Esophagus squamous epithelium (tissue), 4 donors: ENCODE data around the gene TMEM198.

Experiments
- POLR2A ChIP-seq, 4 donors: fragments of 450-650 bp; IDR thresholded peaks; one replicate each; pipeline ENCODE4 v1.6.1; 2017; ENCODE audit warnings: antibody characterized with exemption in 4 of 4, mild to moderate bottlenecking in 4 of 4, moderate library complexity in 3 of 4
- TF ChIP-seq, protein P1 (sequence below), 6 experiments: fragments of 450-650 bp in 4 of 6; fragments of 200-600 bp in 2 of 6; sonication (generic) in 2 of 6; IDR thresholded peaks; one replicate each; pipeline ENCODE4 v1.5.1; 2016 to 2019; ENCODE audit warnings: antibody characterized with exemption in 6 of 6, mild to moderate bottlenecking in 4 of 6, moderate library complexity in 4 of 6

DNA sequence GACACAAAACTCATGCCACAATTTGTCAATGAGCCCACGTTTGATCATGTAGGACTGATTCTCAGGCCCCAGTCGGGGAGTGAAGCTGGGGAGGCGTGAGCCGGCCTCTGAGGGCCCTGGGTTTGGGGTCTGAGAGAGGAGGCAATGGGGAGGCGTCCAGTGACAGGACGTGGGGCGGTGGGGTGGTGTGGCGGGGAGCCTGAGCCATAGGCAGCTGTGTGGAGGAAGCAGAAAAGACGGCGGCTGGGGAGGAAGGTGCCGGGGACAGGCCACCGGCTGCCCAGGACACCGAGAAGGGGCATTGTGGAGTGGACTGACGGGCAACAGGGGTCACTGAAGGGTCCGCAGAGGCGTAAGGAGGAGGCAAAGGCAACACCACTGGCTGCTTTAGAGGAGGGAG is 7.4 kb upstream of the TMEM198 start:
- TF ChIP-seq, protein P1, sequence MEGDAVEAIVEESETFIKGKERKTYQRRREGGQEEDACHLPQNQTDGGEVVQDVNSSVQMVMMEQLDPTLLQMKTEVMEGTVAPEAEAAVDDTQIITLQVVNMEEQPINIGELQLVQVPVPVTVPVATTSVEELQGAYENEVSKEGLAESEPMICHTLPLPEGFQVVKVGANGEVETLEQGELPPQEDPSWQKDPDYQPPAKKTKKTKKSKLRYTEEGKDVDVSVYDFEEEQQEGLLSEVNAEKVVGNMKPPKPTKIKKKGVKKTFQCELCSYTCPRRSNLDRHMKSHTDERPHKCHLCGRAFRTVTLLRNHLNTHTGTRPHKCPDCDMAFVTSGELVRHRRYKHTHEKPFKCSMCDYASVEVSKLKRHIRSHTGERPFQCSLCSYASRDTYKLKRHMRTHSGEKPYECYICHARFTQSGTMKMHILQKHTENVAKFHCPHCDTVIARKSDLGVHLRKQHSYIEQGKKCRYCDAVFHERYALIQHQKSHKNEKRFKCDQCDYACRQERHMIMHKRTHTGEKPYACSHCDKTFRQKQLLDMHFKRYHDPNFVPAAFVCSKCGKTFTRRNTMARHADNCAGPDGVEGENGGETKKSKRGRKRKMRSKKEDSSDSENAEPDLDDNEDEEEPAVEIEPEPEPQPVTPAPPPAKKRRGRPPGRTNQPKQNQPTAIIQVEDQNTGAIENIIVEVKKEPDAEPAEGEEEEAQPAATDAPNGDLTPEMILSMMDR (IDR thresholded peaks at IDR 0.05), result no peak
- no peak for TF ChIP-seq POLR2A (IDR thresholded peaks at IDR 0.05)
